GM12801 (cell line): Measurements from ENCODE around the gene PRLH.

Experiments used
- TF ChIP-seq, protein P1 (sequence below): IDR thresholded peaks from one replicate; pipeline ENCODE4 v1.5.1; 2011; ENCODE audit warnings: control low read depth; ENCODE audit not compliant: insufficient read length; ENCODE audit errors: extremely low read depth

Gene PRLH

DNA sequence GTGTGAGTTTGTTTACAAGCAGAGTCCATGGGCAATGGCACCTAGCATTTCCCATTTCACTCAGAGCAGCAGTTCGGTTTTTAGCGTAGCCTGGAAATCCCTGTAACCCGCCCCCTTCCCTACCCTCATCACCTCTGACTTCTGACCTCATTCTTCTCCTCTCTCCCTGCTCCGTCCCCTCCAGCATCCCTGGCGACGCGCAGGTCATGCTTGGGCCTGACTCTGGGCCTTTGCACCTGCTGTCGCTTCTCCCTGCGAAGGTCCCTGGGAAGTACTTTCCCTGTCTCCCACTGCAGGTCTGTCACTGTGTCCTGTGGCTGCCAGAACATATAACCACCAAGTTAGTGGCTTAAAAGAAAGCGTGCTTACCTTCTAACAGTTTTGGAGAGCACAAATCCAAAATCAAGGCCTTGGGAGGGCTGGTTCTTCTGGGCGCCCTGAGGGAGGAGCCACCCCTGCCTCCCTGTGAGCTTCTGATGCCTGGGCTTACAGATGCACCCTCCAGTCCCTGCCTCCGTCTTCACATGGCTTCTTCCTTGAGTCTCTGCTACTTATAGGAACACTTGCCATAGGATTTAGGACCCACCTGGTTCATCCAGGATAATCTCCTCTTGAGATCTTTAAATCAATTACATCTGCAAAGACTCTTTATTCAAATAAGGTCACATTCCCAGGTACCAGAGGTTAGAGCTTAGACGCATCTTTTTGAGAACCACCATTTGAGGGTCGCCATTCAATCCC lies 32.3 kb downstream of the PRLH start:
- TF ChIP-seq, protein P1, sequence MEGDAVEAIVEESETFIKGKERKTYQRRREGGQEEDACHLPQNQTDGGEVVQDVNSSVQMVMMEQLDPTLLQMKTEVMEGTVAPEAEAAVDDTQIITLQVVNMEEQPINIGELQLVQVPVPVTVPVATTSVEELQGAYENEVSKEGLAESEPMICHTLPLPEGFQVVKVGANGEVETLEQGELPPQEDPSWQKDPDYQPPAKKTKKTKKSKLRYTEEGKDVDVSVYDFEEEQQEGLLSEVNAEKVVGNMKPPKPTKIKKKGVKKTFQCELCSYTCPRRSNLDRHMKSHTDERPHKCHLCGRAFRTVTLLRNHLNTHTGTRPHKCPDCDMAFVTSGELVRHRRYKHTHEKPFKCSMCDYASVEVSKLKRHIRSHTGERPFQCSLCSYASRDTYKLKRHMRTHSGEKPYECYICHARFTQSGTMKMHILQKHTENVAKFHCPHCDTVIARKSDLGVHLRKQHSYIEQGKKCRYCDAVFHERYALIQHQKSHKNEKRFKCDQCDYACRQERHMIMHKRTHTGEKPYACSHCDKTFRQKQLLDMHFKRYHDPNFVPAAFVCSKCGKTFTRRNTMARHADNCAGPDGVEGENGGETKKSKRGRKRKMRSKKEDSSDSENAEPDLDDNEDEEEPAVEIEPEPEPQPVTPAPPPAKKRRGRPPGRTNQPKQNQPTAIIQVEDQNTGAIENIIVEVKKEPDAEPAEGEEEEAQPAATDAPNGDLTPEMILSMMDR: no peak

- TF ChIP-seq, protein P1: no peak
These were observed 33.2 kb downstream of the PRLH start for GRCh38 chr2:237599465-237600110.

- TF ChIP-seq, protein P1: no peak
These were observed 34.0 kb downstream of the PRLH start for GRCh38 chr2:237600205-237600846.

DNA sequence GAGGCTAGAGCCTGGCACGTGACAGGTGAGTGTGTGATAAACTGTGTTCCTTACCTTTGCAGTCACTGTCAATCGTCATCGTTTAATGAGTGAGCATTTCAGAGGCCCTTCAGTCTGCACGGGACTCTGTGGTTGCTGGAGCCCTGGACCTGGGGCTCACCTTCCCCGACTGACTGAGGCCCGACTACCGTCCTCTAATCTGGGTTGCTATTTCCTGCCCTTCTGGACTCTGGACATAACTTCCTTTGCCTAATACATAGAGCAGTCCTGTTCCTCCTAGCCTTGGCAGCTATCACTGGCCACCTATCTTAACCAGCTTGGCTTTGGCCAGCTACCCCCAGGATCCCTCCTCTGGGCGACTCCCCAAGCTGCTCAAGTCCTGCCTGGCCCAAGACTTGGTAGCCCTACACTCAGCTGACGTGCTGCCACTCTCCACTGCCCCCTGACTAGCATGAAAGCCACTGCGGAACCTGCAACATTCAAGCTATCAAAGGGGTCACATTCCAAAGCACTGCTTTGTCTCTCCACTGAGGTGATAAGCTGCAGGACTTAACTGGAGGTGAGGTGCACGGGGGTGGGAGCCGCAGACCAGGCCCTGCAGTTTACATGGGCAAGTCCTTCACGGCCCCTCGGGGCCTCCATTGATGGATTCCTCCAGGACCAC lies 35.2 kb downstream of the PRLH start:
- TF ChIP-seq, protein P1: no peak

GRCh38 chr2:237602409-237602808 lies 36.0 kb downstream of the PRLH start:
- TF ChIP-seq, protein P1: no peak

DNA sequence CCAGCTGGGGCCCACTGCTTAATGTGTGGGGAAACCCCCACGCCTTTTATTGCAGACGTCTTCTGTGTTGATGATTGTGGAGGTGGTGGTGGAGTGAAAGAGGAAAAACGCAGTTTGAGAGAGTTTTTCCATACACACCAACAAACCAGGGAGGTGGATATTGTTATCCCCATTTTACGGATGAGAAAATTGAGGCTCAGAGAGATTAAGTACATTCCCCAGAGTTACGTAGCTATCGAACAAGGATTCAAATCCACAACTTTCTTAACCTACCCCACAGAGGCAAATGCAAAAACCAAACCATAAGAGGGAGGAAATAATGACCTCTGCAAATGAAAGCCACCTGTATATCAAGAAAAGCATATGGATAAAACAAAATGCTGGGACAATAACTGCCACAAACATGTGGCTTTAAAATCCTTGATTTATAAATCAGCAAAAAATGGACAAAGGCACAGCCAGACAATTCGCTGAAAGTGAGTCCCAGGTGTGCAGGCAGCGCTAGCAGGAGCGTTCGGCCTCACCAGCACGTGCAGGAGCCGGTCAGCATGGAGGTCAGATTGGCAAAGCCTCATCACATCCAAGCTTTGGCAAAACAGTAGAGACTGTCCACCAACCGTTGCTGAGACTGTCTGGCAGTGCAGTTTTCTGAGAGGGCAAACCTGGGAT lies 36.8 kb downstream of the PRLH start:
- TF ChIP-seq, protein P1: no peak
